NT2/D1 (cell line): ENCODE data around the gene FAM107A.

ENCODE experiments used
- YY1 ChIP-seq: IDR thresholded peaks from 2 replicates; pipeline ENCODE4 v1.6.1; 2011; ENCODE audit not compliant: insufficient read length, insufficient read depth
- ZNF274 ChIP-seq: IDR thresholded peaks from 2 replicates; pipeline ENCODE4 v1.6.1; 2011; ENCODE audit warnings: mild to moderate bottlenecking, low read depth, low read length

GRCh38 chr3:58588030-58588614 lies 10.9 kb upstream of the FAM107A start:
- no peak for TF ChIP-seq ZNF274
- TF ChIP-seq YY1: no peak
